PFSK-1 (cell line): Measurements from ENCODE around the gene NXPH3.

Experiments used
- FOXP2 ChIP-seq: optimal IDR thresholded peaks from 2 replicates; pipeline ENCODE3; 2011; ENCODE audit warnings: borderline replicate concordance, control low read depth, inconsistent platforms; ENCODE audit not compliant: insufficient read depth; ENCODE audit errors: extremely low read length, extremely low read depth
- POLR2AphosphoS5 ChIP-seq: IDR thresholded peaks from 2 replicates; pipeline ENCODE4 v1.6.1; 2012; ENCODE audit warnings: low read depth, mild to moderate bottlenecking, control low read depth, low read length, moderate library complexity
- REST ChIP-seq, 2 experiments: IDR thresholded peaks; 2 replicates each; pipeline versions ENCODE4 v1.6.1 to v1.8.0; 2011 to 2012; ENCODE audit warnings: low read depth in 2 of 2, low read length in 2 of 2, control low read depth in 1 of 2, inconsistent platforms in 1 of 2, mild to moderate bottlenecking in 1 of 2, moderate library complexity in 1 of 2; ENCODE audit not compliant: insufficient read depth in 1 of 2
- SIN3A ChIP-seq: IDR thresholded peaks from 2 replicates; pipeline ENCODE4 v1.6.1; 2012; ENCODE audit warnings: mild to moderate bottlenecking, low read length, moderate library complexity, borderline replicate concordance; ENCODE audit not compliant: insufficient read depth
- TAF1 ChIP-seq: IDR thresholded peaks from 2 replicates; pipeline ENCODE4 v1.6.1; 2012; ENCODE audit warnings: low read length, control low read depth, borderline replicate concordance; ENCODE audit not compliant: insufficient read depth

The NXPH3 gene

GRCh38 chr17:49551221-49552069, 24.2 kb upstream of the NXPH3 start:
- no peak for TF ChIP-seq FOXP2

- TF ChIP-seq POLR2AphosphoS5 (no peak), SIN3A (no peak), FOXP2 (no peak), REST (IDR thresholded peaks at IDR 0.05; ENCODE audit: insufficient read depth in 1 of 2, low read depth in 2 of 2, low read length in 2 of 2) (no peak), TAF1 (no peak)
Measured at GRCh38 chr17:49552070-49552751, 23.5 kb upstream of the NXPH3 start.

GRCh38 chr17:49553676-49554335, 21.9 kb upstream of the NXPH3 start:
- TF ChIP-seq TAF1 (no peak), POLR2AphosphoS5 (no peak), SIN3A (no peak), REST (IDR thresholded peaks at IDR 0.05; ENCODE audit: insufficient read depth in 1 of 2, low read depth in 2 of 2, low read length in 2 of 2) (no peak), FOXP2 (no peak)

GRCh38 chr17:49554694-49555494, 20.8 kb upstream of the NXPH3 start:
- no peak for TF ChIP-seq REST (IDR thresholded peaks at IDR 0.05; ENCODE audit: insufficient read depth in 1 of 2, low read depth in 2 of 2, low read length in 2 of 2)
- no peak for TF ChIP-seq FOXP2
- TF ChIP-seq TAF1 = no peak

- TF ChIP-seq FOXP2 (no peak), TAF1 (no peak), REST (IDR thresholded peaks at IDR 0.05; ENCODE audit: insufficient read depth in 1 of 2, low read depth in 2 of 2, low read length in 2 of 2) (no peak), SIN3A (no peak), POLR2AphosphoS5 (no peak)
Measured at GRCh38 chr17:49555495-49556222, 20.0 kb upstream of the NXPH3 start.
